ENCODE data around the gene ANP32D. TPM values are rescaled to one million over a fixed set of nuclear protein-coding genes. Genes with fewer than 3 reads are reported as not detected.
"Not testable (repeated sequence)": the region's sequence is repeated elsewhere in the genome, so short reads cannot be mapped to it uniquely, and the experiment has no call there.

The ANP32D gene
- total and polyA plus RNA-seq, 2 donors: not detected

DNA sequence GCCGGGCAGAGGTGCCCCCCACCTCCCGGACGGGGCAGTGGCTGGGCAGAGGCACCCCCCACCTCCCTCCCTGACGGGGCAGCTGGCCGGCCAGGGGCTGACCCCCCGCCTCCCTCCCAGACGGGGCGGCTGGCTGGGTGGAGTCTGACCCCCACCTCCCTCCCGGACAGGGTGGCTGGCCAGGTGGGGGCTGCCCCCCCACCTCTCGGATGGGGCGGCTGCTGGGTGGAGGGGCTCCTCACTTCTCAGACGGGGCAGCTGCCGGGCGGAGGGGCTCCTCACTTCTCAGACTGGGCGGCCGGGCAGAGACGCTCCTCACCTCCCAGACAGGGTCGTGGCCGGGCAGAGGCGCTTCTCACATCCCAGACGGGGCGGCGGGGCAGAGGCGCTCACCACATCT lies 48.0 kb downstream of the ANP32D start:
- WGBS: 91% methylated on average over 24 of the region's 24 CpGs
- not testable (repeated sequence) for H3K27ac ChIP-seq (ENCODE audit: low read depth); DNase-seq (ENCODE audit: extremely low spot score); H3K36me3 ChIP-seq (ENCODE audit: insufficient read depth); H3K4me1 ChIP-seq (ENCODE audit: insufficient read depth); H3K4me3 ChIP-seq (ENCODE audit: low read depth, low read length)

Other genes starting within 250 kb of the ANP32D start
- 43.7 TPM for gene ZNF641, start 121.6 kb upstream of the ANP32D start, total RNA-seq
- gene ZNF641, start 121.6 kb upstream of the ANP32D start, polyA plus RNA-seq: 13.4 TPM
- gene C12orf54, start 9.9 kb downstream of the ANP32D start, total RNA-seq: 1.5 TPM
- 0.77 TPM for gene C12orf54, start 9.9 kb downstream of the ANP32D start, polyA plus RNA-seq
- gene OR8S1, start 53.1 kb downstream of the ANP32D start, total RNA-seq: not detected
- gene OR8S1, start 53.1 kb downstream of the ANP32D start, polyA plus RNA-seq: not detected
- gene LALBA, start 97.5 kb downstream of the ANP32D start, total RNA-seq: not detected
- not detected for gene LALBA, start 97.5 kb downstream of the ANP32D start, polyA plus RNA-seq
- 55.3 TPM for gene KANSL2, start 209.7 kb downstream of the ANP32D start, total RNA-seq
- 27.5 TPM for gene KANSL2, start 209.7 kb downstream of the ANP32D start, polyA plus RNA-seq
- gene CCNT1, start 244.1 kb downstream of the ANP32D start, total RNA-seq: 45.6 TPM
- gene CCNT1, start 244.1 kb downstream of the ANP32D start, polyA plus RNA-seq: 9.0 TPM